B cell (primary cell): ENCODE measurements around the gene ZNHIT3. TPM values are rescaled to one million over a fixed set of nuclear protein-coding genes. Genes with fewer than 3 reads are reported as not detected.

Experiments
- ATAC-seq: fragments of 200-7000 bp; cut with Tn5 transposase; one replicate; pipeline ENCODE4 v1.10.0; 2021; ENCODE audit warnings: low read depth, mild to moderate bottlenecking, moderate number of reproducible peaks, moderate library complexity
- CTCF ChIA-PET: fragments of 350-600 bp; sonication (Branson Sonifier 250); formaldehyde crosslinking; loops from one replicate; lab custom pipeline; 2021; ENCODE audit warnings: antibody characterized with exemption, inconsistent platforms; lab: Charles Lee
- POLR2A ChIA-PET: fragments of 350-600 bp; sonication (Branson Sonifier 250); formaldehyde crosslinking; loops from one replicate; lab custom pipeline; 2021; ENCODE audit warnings: antibody characterized with exemption; lab: Charles Lee
- DNase-seq: peaks from one replicate; pipeline ENCODE4 v3.0.0; 2013
- H2AFZ ChIP-seq: 2 replicates; pipeline ENCODE4 v1.6.1; 2012; ENCODE audit warnings: mild to moderate bottlenecking, low read depth, low read length; ENCODE audit not compliant: insufficient read depth, poor library complexity, severe bottlenecking
- H3K27ac ChIP-seq, 2 donors: 1 replicate in 1 of 2; 2 replicates in 1 of 2; pipeline ENCODE4 v1.5.1; 2012 to 2013; ENCODE audit warnings: low read length in 2 of 2, mild to moderate bottlenecking in 2 of 2, moderate library complexity in 1 of 2
- H3K27me3 ChIP-seq, 4 experiments: fragments of 200-600 bp in 1 of 4; sonication (generic) in 1 of 4; replicated peaks in 1 of 4; 1 replicate in 2 of 4; 2 replicates in 2 of 4; pipeline versions ENCODE4 v1.6.1 to v1.7.0; 2013 to 2016; ENCODE audit warnings: low read length in 3 of 4, mild to moderate bottlenecking in 2 of 4, mixed read lengths in 1 of 4, moderate library complexity in 1 of 4; ENCODE audit not compliant: insufficient read depth in 4 of 4, control insufficient read depth in 3 of 4; ENCODE audit errors: control extremely low read depth in 1 of 4
- H3K36me3 ChIP-seq, 2 experiments: replicated peaks in 1 of 2; 1 replicate in 1 of 2; 2 replicates in 1 of 2; pipeline versions ENCODE4 v1.6.1 to v1.7.1; 2013; ENCODE audit warnings: low read length in 1 of 2; ENCODE audit not compliant: insufficient read depth in 2 of 2, control insufficient read depth in 1 of 2; ENCODE audit errors: control extremely low read depth in 1 of 2, extremely low read depth in 1 of 2
- H3K4me1 ChIP-seq, 2 donors: fragments of 200-600 bp in 1 of 2; sonication (generic) in 1 of 2; 1 replicate in 1 of 2; 2 replicates in 1 of 2; pipeline versions ENCODE4 v1.5.1 to v1.6.1; 2013 to 2017; ENCODE audit warnings: low read length in 2 of 2; ENCODE audit not compliant: control insufficient read depth in 2 of 2, insufficient read depth in 2 of 2
- H3K4me2 ChIP-seq: replicated peaks from 2 replicates; pipeline ENCODE3; 2012; ENCODE audit warnings: mild to moderate bottlenecking, low read depth, low read length; ENCODE audit not compliant: poor library complexity, severe bottlenecking
- H3K4me3 ChIP-seq, 5 experiments: fragments of 200-600 bp in 1 of 5; sonication (generic) in 1 of 5; 1 replicate in 3 of 5; 2 replicates in 2 of 5; pipeline versions ENCODE4 v1.5.1 to v1.7.0; 2011 to 2016; ENCODE audit warnings: low read length in 4 of 5, mild to moderate bottlenecking in 4 of 5, low read depth in 2 of 5, control low read depth in 1 of 5, moderate library complexity in 1 of 5; ENCODE audit not compliant: insufficient read depth in 1 of 5; ENCODE audit errors: control extremely low read depth in 1 of 5, extremely low read depth in 1 of 5
- H3K79me2 ChIP-seq: fragments of 200-600 bp; sonication (generic); one replicate; pipeline ENCODE4 v1.6.0; 2016; ENCODE audit warnings: low read length; ENCODE audit not compliant: control insufficient read depth, insufficient read depth
- H3K9ac ChIP-seq: fragments of 200-600 bp; sonication (generic); 2 replicates; pipeline ENCODE4 v1.6.1; 2017; ENCODE audit warnings: mild to moderate bottlenecking, low read length, moderate library complexity
- H3K9me3 ChIP-seq, 3 donors: one replicate each; pipeline versions ENCODE4 v1.6.1 to v1.7.1; 2013; ENCODE audit warnings: low read length in 2 of 3; ENCODE audit not compliant: control insufficient read depth in 2 of 3, insufficient read depth in 1 of 3; ENCODE audit errors: control extremely low read depth in 1 of 3
- H4K20me1 ChIP-seq: 2 replicates; pipeline ENCODE4 v1.6.0; 2012; ENCODE audit warnings: mild to moderate bottlenecking, low read length; ENCODE audit not compliant: insufficient read depth, control insufficient read depth, poor library complexity, severe bottlenecking
- H3K27ac Mint-ChIP-seq: one replicate; pipeline ENCODE4 v1.8.0; 2021; ENCODE audit warnings: mixed read lengths
- H3K27me3 Mint-ChIP-seq: one replicate; pipeline ENCODE4 v1.8.0; 2021; ENCODE audit warnings: mixed read lengths
- H3K4me1 Mint-ChIP-seq: one replicate; pipeline ENCODE4 v1.8.0; 2021; ENCODE audit warnings: mixed read lengths
- H3K4me3 Mint-ChIP-seq: one replicate; pipeline ENCODE4 v1.8.0; 2021; ENCODE audit warnings: mixed read lengths
- H3K9me3 Mint-ChIP-seq: one replicate; pipeline ENCODE4 v1.8.0; 2022; ENCODE audit warnings: mixed read lengths; ENCODE audit not compliant: insufficient read depth
- EZH2 ChIP-seq: IDR thresholded peaks from 2 replicates; pipeline ENCODE4 v1.6.1; 2012; ENCODE audit warnings: borderline replicate concordance, low read depth, mild to moderate bottlenecking, moderate library complexity, low read length; ENCODE audit not compliant: insufficient read depth, poor library complexity, severe bottlenecking
- WGBS: methylation state at CpG from one replicate; pipeline ENCODE4 v1.1.5; 2013; ENCODE audit warnings: missing lambda C conversion rate; ENCODE audit not compliant: insufficient coverage; 5-methylcytosine and 5-hydroxymethylcytosine counted together
- intact Hi-C: fragments of 100-400 bp; cut with micrococcal nuclease; formaldehyde crosslinking; loops from one replicate; pipeline ENCODE4 v1.10.0; 2022
- polyA plus RNA-seq: library from polyadenylated mRNA; depleted of rRNA; stranded (reverse); fragments of >200 nt; gene quantifications from 2 replicates; pipeline ENCODE4 v1.2.3, GENCODE V29; 2012
- total RNA-seq, 2 donors: library from RNA; stranded (reverse); fragments of 120-200 nt in 1 of 2; gene quantifications; 1 replicate in 1 of 2; 2 replicates in 1 of 2; pipeline versions ENCODE4 v1.2.3 to v1.2.4, GENCODE V29; 2013 to 2022
- TF ChIP-seq, protein P1 (sequence below): fragments of 200-600 bp; IDR thresholded peaks from one replicate; pipeline ENCODE4 v1.8.0; 2022; ENCODE audit warnings: antibody characterized with exemption, mild to moderate bottlenecking

ZNHIT3 gene
- total and polyA plus RNA-seq, 2 donors (not counting 1 experiment from before 2014, with no cell fraction given) = 36.5 to 50.5 TPM

- H3K9ac ChIP-seq = no peak overlapping the region
- no peak overlapping the region for H3K4me3 ChIP-seq
- no peaks in the 10 kb centered on the region for H3K36me3 ChIP-seq
- Mint-ChIP-seq H3K9me3 (no peaks in the 10 kb centered on the region), H3K4me1 (peaks cover 14% of the 10 kb centered on the region), H3K27me3 (peaks cover 51% of the 10 kb centered on the region), H3K4me3 (no peak overlapping the region), H3K27ac (no peak overlapping the region)
- no peak overlapping the region for H3K27ac ChIP-seq
- intact Hi-C loops = no loop called here
- ChIA-PET POLR2A (no interaction called here), CTCF (interaction anchor here (1.8 kb wide), 1 partner anchor 501 kb away, joined by 5 read pairs; no protein-coding TSS in a partner anchor)
- DNase-seq (peak; percentile 58), ATAC-seq (no peak)
- peaks cover 0 to 2% (median 0%) of the 10 kb centered on the region in 3 donors for H3K9me3 ChIP-seq
- H4K20me1 ChIP-seq = no peaks in the 10 kb centered on the region
- no peak overlapping the region for H2AFZ ChIP-seq
- H3K79me2 ChIP-seq = no peaks in the 10 kb centered on the region
- H3K4me1 ChIP-seq = peaks cover 12 to 13% of the 10 kb centered on the region in 2 donors
- no peak for TF ChIP-seq EZH2
- TF ChIP-seq, protein P1, sequence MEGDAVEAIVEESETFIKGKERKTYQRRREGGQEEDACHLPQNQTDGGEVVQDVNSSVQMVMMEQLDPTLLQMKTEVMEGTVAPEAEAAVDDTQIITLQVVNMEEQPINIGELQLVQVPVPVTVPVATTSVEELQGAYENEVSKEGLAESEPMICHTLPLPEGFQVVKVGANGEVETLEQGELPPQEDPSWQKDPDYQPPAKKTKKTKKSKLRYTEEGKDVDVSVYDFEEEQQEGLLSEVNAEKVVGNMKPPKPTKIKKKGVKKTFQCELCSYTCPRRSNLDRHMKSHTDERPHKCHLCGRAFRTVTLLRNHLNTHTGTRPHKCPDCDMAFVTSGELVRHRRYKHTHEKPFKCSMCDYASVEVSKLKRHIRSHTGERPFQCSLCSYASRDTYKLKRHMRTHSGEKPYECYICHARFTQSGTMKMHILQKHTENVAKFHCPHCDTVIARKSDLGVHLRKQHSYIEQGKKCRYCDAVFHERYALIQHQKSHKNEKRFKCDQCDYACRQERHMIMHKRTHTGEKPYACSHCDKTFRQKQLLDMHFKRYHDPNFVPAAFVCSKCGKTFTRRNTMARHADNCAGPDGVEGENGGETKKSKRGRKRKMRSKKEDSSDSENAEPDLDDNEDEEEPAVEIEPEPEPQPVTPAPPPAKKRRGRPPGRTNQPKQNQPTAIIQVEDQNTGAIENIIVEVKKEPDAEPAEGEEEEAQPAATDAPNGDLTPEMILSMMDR = no peak
- peaks cover 0 to 43% (median 8%) of the 10 kb centered on the region in 4 experiments for H3K27me3 ChIP-seq
- H3K4me2 ChIP-seq = no peak overlapping the region
Observed at GRCh38 chr17:36470499-36470898, 16.0 kb upstream of the ZNHIT3 start.

DNA sequence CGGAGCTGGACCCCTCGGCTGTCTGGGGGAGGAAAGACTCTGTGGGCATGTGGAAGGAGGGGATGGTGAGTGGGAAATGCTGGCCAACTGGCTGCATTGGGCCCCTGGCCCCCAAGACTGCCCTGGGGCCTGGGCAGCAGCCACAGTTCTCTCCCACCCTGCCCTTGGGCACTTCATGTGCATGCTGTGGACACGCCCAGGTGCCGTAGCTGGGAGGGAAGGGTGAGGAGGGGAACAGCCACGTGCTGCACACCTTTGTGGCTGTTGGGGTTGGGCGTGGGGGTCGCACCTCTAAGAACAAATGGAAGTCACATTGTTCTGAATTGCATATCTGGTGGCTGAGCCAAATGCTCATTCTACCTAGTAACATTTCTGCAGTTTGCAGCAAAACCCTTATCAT lies 11.9 kb upstream of the ZNHIT3 start:
- Histone ChIP-seq H3K9ac (no peak overlapping the region), H4K20me1 (no peaks in the 10 kb centered on the region), H3K4me2 (no peak overlapping the region), H3K9me3 (peaks cover 0 to 3% (median 0%) of the 10 kb centered on the region in 3 donors), H2AFZ (no peak overlapping the region), H3K36me3 (no peaks in the 10 kb centered on the region), H3K4me1 (peaks cover 12 to 13% of the 10 kb centered on the region in 2 donors), H3K27ac (no peak overlapping the region), H3K27me3 (peaks cover 0 to 39% (median 4%) of the 10 kb centered on the region in 4 experiments), H3K4me3 (no peak overlapping the region), H3K79me2 (no peaks in the 10 kb centered on the region)
- Mint-ChIP-seq H3K9me3 (no peaks in the 10 kb centered on the region), H3K4me1 (peaks cover 14% of the 10 kb centered on the region), H3K27ac (no peak overlapping the region), H3K4me3 (no peak overlapping the region), H3K27me3 (peaks cover 46% of the 10 kb centered on the region)
- DNase-seq = no peak
- intact Hi-C loops = no loop called here
- no peak for ATAC-seq
- TF ChIP-seq, protein P1 = no peak
- no peak for TF ChIP-seq EZH2
- POLR2A ChIA-PET = no interaction called here
- CTCF ChIA-PET = no interaction called here
- WGBS = 57% methylated on average over 4 of the region's 7 CpGs
